Ovary (tissue), 3 donors: ENCODE results near the gene FLNB.

ENCODE experiments used
- CTCF ChIP-seq, 3 donors: fragments of 450-650 bp in 2 of 3; fragments of 200-600 bp in 1 of 3; IDR thresholded peaks; one replicate each; pipeline versions ENCODE4 v1.5.1 to v1.8.0; 2016 to 2022; ENCODE audit warnings: antibody characterized with exemption in 3 of 3, mild to moderate bottlenecking in 1 of 3
- EP300 ChIP-seq: sonication (generic); formaldehyde crosslinking; IDR thresholded peaks from one replicate; pipeline ENCODE4 v1.6.1; 2017; ENCODE audit warnings: antibody characterized with exemption
- POLR2A ChIP-seq: fragments of 450-650 bp; IDR thresholded peaks from one replicate; pipeline ENCODE4 v1.6.1; 2017; ENCODE audit warnings: antibody characterized with exemption, mild to moderate bottlenecking, moderate library complexity
- donor health status: DM: no; HTN: no; CAD: no.

DNA sequence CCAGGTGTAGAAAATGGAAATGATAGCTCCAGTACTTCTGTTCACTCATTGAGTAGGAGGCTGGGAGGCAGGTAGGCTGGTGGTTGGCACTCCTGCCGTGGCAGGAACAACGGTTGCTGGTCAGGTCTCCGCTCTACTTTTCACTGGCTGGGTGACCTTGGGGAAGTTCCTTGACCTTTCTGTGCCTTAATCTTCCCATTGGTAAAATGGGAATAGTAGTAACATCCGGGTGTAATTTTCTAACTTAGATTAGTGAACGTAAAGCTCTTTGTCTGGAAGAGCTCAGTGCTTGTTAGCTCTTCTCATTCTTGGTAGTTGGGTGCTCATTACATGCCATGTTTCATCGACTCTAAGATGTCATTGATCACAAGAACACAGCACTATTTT, 45.8 kb upstream of the FLNB start:
- TF ChIP-seq CTCF (IDR thresholded peaks at IDR 0.05), result no peak
- TF ChIP-seq EP300, result no peak
- TF ChIP-seq POLR2A, result no peak
